ENCODE results near the gene ASB8.
A peak's percentile ranks its signal among the peaks of the same experiment; 100 is the strongest.
"Not testable (repeated sequence)": the region's sequence is repeated elsewhere in the genome, so short reads cannot be mapped to it uniquely, and the experiment has no call there.

The ASB8 gene

DNA sequence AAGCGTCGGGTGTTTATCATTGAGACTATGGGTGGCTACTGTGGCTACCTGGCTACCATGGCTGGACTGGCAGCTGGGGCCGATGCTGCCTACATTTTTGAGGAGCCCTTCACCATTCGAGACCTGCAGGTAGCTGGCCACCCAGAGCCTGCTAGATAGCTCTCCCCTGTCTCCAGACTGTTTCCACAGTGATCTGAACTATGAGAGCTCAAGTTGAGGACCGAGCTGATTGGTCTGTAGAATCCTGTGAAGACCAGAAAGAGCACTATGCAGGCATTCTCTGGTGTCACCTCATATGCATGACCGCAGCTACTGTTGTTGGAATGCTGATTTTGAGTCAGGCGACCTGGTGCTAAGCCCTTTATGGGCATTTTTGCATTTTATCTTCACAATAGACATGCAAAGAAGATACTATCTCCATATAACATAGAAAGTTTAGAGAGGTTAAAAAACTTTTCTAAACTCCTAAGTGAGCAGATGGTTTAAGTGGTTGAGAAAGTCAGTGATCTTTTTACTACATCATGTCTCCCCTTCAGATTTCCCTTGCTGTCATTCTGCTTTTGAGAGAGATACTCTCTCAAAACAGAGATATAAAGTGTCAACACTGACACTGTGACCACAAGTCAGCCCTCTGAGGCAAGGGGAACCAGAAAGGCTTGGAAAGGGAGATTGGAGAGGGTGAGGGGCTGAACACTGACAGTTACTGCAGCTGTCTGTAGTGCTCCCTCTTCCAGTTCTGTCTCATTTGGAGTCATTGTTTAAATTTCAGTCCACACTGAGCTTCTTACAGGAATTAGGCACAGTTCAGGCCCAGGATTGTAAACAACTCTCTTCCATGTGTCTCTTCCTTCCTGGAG, 14.3 kb downstream of the ASB8 start:
- DNase-seq (ENCODE audit: low read depth): no peak

DNA sequence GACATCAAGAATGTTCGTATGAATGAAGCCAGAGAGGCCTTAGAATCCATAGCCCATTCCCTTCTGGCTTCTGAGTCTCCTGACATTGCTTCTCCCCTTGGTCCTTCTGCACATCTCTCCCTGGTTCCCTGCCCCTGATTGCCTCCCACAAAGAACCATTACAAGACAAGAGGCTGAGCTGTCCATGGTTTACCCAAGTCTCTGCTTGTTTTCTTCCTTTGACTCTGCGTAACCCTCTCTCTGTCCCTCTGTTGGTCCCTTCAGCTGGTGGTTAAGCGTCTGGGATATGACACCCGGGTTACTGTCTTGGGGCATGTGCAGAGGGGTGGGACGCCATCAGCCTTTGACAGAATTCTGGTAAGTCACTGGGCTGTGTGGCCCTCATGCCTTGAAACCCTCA, 22.3 kb downstream of the ASB8 start:
- no peak for DNase-seq (ENCODE audit: low read depth)

DNA sequence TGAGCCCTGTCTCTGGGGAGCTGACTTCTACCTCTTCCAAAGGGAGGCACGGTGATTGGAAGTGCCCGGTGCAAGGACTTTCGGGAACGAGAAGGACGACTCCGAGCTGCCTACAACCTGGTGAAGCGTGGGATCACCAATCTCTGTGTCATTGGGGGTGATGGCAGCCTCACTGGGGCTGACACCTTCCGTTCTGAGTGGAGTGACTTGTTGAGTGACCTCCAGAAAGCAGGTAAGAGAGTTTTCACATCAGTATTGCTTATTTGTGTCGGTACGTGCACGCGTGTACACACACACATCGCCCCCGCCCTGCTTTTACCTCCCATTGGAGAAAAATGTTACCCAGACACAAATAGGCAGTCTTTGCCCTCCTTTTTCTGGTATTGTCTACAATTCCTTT, 24.5 kb downstream of the ASB8 start:
- DNase-seq (ENCODE audit: low read depth): no peak

DNA sequence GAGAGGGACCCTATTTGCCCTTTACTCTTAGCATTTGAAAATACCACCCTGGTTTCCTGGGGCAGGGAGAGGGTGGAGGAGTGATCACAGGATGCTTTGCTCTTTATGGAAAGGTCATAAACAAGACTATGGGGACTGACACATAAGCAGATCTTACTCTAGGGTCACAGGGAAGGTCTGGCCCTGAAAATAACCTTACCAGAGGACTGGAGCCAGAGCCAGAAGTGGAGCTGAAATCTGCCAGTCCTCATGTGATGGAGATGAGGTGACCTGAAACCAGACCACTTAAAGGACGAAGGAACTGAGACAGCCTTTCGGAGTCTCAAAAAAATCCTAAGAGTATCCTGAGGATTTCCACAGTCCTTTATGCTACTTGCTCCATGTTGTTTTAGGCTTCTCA, 25.8 kb downstream of the ASB8 start:
- DNase-seq (ENCODE audit: low read depth): no peak

DNA sequence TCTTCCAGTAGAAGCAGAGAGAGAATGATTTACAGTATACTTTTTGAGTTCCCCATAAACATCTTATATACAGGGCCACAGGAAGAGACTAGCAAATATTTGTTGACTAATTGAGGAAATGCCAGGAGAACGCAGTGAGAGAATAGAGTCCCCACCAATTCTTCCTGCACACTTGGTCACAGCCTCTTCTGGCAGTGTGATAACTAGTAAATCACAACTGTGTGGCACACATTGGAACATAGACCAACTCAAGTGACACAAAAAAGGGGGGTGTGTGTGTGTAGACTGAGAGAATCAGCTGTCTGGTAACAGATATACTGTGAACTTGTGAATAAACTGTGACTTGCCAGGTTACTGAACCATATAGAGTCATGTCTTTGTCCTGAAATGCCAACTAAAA, 27.9 kb downstream of the ASB8 start:
- DNase-seq (ENCODE audit: low read depth): no peak

DNA sequence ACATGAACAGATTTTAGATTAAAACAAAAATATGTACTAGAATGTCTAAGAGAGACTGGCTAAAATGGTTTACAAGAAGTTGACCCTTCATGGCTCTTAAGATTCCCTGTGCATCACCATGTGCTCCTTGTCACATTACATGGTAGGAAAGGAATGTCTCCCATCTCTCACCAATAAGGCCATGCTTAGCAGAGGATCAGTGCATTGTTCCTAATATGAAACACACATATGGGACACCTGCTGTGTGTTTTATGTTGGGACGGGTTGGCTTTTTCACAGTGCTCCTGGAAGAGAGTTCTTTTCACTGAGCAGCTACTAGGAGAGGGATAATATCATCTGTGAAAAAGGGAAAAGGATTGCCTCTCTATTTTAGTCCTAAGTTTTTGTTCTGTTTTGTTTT, 28.5 kb downstream of the ASB8 start:
- no peak for DNase-seq (ENCODE audit: low read depth)

DNA sequence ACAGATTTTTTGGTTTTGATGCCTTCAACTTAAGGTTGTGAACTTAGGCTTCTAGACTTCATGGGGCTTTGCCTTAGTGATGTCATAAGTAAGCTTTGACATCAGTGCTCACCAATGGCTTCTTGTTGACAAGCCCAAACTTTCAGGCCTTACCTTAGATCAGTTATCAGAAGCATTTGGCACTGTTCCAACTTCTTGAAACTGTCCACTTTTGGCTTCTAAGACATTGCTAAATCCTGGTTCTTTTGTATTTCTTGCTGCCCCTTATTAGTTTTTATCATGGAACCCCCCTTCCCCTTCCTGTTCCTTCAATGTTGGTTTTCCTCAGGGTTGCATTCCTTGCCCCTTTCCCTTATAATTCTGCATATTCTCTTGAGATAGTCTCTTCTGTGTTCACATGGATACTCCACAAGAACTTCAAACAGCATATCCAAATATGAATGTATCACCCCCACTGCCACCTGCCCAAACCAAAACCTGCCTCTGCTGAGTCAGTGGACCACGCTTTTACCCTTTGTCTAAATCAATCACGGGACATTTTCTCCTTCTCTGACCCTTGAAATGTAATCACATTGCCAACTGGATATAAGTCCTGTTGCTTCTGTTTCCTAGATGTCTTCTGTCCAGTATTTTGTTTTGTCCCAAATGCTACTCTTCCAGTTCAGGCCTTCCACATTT, 30.2 kb downstream of the ASB8 start:
- DNase-seq (ENCODE audit: low read depth): no peak

DNA sequence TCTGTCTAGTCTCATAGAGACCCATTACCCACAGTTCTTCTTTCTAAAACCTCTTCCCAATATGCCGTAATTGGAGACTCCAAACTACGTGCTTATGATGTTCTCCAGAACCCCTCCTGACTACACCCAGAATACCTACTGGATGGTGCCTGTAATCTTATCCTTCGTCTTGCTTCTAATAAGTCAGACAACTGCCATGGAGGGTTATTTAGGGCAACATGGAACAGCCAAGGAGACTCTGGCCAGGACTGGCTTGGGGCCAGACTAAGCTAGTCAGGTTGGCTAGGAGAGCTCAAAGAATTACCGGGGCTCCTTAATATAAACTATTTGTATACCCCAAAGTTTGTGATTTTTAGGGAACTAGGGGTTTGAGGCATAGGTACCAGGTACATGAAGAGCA, 31.3 kb downstream of the ASB8 start:
- no peak for DNase-seq (ENCODE audit: low read depth)

DNA sequence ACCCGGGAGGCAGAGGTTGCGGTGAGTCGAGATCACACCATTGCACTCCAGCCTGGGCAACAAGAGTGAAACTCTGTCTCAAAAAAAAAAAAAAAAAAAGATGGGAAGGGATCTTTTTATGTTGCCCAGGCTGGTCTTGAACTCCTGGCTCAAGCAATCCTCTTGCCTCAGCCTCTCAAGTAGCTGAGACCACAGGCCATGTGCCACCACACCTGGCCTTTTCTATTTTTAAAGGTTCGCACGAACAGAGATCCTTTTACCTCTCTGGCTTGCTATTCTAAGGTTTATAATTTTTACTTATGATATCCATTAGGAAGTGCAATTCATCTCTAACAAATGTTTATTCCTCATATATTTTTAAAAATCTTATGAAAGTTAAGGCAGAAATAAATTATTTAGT, 31.8 kb downstream of the ASB8 start:
- DNase-seq (ENCODE audit: low read depth): not testable (repeated sequence)

DNA sequence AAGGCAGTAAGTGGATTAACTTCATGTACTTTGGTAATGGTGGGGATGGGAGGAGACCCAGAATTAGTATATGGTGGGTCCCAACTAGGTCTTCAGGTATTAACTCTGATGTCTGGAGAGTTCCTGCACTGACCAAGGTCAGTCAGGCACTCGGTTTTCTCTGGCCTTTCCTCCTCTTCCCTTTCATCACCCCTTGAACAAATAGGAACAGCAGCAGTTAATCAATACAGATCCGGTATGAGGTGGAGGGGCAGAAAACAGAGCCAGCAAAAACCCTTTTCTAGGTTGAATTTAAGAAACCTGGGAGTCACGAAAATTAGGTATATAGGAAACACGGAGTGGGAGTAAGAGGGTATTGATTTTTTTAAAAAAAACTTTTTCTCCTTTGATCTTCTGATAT, 34.1 kb downstream of the ASB8 start:
- no peak for DNase-seq (ENCODE audit: low read depth)

DNA sequence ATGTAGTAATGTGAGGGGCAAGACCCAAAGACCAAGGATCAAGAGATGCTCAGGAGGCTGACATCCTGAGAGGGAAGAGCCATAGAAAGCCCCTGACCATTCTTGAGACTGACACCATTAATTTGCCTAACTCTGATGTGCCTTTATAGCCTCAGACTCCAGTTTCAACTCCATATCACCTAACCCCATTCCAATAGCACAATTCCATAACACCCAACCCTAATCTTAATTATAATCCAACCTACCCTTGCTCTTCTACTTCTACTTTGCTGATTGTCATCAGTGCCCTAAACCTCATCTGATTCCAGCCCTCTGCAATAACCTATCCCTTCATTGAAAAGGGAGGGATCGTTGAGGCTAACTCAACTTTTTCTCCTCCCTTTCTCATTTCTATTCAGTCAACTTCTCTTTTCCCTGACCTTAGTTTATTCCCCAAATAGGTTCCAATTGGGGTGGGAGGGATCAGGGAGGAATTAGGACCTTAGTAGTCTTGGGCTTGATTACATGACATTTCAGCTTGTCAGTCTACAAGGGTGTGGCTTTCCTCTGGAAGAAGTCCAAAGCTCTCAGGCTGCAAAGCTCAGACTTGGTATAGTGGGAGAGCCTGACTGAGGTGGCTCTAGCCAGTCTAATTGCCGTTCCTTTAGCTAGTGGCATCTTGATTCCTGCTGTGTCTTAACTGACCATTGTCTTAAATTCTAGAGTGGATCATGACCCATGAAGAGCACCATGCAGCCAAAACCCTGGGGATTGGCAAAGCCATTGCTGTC, 35.1 kb downstream of the ASB8 start:
- no peak for DNase-seq (ENCODE audit: low read depth)

DNA sequence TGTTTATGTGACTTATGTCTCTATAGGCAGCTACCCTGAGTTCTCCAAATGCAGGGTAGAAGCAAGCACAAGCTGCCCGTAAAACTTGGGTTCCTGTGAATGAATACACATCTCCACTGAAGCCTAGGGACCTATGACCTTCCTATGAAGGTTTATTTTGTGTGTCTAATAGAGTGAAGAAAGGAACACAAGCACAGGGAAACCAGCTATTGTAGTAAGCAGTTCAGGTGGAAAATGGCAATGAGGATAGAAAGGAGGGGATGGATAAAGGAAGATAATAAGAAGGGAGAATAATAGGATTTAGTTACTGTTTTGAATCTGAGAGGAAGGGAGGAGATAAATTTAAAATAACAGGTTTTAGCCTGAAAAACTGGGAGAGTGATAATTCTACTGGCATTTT, 35.8 kb downstream of the ASB8 start:
- no peak for DNase-seq (ENCODE audit: low read depth)

DNA sequence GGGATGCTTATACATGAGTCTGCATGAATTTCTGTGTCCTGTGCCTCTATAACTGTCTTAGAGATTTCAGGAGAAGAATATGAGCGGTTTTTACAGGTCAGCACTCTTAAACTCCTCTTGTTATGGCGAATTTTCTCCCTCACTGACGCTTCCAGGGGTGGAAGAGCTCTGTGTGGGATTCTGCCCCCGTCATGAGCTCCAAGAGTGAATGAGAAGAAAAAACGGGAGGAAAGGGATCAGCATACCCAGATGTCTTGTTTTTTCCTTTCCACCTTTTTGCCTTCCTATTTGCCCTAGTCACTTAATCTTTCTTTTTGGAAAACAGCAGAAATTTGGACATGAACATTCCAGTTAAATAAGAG, 37.5 kb downstream of the ASB8 start:
- no peak for DNase-seq (ENCODE audit: low read depth)

DNA sequence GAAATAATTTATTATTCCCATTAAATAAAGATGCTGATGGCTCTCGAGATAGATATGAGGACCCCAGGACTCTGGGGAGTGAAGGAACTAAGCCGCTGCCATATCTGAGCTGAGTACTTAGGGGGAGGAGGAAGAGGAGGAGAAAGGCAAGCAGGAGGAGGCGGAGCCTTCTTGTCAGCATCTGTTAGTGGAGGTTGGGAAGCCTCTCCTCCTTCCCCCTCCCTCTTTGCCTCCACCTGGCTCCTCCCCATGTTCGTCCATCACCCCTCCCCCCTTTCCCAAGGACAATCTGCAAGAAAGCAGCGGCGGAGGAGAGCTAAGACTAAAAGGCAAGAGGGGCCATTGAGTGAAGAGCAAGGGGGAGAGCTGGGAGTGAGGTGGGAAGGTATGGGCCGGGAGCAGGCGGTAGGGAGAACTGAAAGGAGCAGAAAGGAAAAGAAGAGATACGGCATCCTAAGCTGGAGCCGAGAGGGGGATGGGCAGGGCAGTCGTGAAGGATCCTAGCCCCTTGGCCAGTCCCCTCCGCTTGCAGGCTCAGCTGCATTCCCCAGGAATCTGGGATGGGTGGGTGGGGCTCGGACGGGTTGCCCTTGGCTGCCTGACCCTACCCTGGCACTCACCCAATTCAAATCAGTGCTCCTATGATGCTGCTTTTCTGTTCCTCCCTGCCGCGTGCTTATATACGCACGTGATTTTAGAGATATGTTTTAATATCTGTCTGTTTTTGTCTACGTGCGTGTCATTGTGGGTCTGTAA, 38.1 kb downstream of the ASB8 start, which contains the start of gene PFKM:
Gene PFKM (plus strand): TSS at position 287 of the 756 bp plus-strand sequence. CDS start 3,411 bp downstream, outside the sequence.
- DNase-seq (ENCODE audit: low read depth): peak; percentile 50

DNA sequence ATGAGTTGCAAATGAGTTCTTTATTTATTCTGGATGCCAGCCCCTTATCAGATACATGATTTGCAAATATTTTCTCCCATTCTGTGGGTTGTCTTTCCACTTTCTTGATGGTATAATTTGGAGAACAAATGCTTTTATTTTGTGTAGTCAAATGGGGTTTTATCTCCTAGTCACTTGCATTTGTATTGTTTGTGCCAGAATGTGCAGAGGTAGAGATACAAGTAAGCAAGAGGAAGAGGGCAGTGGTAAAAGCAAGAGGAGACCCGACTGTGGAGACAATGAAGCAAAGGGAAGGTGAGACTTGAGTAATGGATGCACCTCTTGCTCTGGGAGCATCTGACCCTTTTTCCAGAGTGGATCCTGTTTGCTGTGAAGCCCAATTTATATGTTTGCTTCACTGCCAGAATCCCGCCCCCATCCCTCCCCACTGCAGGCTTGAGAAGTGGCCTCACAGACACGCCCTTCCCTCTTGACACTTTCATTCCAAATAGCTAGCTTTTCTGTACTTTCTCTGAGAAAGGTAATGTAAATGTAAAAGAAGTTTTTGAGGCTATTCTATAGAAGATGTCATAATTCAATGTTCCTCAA, 38.9 kb downstream of the ASB8 start:
- DNase-seq (ENCODE audit: low read depth): no peak

DNA sequence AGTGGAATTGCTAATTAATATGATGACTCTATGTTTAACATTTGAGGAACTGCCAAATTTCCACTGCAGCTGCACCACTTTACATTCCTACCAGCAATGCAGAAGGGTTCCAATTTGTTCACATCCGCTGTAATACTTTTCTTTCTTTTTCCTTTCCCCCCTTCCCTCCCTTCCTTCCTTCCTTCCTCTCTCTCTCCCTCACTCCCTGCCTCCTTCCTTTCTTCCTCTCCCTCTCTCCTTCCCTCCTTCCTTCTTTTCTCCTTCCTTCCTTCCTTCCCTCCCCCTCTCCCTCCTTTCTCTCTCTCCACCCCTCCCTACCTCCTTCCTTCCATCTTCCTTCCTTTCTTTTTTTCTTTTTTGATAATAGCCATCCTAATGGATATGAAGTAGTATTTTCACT, 41.4 kb downstream of the ASB8 start:
- no peak for DNase-seq (ENCODE audit: low read depth)

DNA sequence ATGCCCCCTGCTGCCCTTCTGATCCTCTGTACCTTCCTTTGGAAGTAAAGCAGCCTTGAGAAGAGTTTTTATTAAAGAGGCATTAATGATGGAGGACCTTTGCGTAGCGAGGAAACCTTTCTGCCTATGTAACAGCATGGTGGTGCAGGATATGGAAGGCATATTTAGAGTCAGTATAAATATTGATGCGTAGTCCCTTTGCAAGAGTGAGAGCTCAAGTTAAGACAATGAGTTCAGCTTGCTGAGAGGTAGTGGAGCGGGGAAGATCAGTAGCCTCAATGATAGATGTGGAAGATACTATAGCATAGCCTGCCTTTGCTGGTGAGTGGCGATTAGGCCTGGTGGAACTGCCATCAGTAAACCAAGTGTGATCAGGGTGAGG, 46.0 kb downstream of the ASB8 start:
- DNase-seq (ENCODE audit: low read depth): not testable (repeated sequence)

DNA sequence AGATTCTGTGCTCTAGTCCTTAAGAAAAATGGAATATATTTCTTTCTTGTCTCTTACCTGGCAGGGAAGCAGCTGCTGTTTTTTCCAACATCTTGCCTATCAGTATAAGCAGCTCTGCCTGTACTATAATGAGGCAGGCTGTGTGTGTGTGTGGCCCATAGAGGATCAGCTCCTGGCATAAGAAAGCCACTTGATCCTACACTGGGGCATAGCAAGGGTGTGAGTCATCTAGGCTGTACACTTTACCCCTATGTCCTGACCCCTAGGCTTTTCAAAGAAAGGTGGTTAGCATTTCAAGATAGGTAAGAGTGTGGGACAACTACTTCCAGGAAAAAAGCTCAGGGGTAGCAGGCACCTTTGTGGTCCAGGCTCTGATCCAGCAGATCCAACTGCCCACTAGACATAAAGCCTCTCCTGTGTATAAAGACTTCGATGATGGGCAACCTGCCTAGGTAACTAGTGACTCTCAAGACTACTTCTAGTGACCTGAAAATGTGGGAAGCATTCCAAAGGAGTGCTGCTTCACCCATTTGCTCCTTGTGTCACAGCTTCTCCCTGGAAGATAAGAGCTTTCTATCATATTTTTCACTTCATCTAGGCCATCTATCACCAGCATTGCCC, 46.5 kb downstream of the ASB8 start:
- DNase-seq (ENCODE audit: low read depth): no peak

DNA sequence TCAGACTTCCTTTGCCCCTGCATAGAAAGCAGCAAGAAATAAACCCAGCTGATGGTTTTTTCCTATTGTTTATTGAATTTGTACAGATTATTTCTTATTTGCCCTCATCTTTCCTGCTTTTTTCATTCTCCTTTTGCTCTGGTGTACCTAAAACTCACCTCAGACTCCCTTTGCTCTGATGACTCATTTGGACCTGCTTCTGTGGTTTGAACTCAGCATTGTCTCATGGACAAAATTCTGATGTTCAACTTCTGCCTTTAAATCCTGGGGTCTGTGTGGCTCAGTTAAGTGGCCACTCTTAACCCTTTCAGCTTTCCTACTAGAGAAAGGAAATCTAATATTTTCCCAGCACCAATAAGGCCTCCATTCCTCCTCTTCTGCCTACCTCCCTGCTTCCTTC, 47.9 kb downstream of the ASB8 start:
- DNase-seq (ENCODE audit: low read depth): no peak

DNA sequence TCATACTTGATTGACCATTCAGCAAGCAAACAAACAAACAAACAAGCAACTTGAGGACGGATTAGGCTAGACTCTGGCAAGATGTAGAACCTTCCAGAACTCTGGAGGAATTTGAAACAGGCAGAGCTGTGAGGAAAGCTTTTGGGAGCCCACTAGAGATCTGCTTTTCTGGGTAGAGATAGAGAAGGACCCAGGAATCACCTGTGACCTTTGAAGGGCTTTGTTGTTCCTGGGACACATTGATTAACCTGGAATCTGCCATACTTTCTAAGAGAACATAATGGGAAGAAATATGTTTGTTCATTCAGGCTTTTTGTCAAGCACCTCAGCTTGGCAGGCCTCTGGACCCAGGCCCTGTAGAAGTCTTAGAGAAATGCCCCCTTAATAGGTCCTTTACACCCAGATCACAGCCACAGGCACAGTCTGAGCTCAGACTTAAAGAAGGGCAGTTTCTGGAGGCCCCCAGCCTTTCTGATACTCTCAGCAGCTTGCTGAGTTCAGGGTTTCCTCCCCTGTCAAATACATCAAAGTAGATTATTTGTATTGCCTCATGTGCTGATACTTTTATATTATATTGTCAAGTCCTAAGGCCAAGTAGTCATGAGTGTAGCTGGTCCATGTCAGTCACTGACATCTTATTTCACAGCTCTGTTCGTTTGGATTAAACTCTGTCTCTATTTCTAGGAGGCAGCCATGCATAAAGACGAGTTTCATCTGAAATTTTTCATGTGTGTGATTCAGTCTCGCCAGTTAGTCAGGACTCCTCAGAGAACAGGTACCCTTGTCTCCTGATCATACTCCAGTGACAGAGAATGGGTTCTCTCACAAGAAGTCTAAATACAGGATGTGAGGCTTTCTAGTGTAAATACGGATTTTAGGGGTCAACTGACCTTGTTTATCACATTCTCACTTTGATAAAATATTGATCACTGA, 50.4 kb downstream of the ASB8 start:
- no peak for DNase-seq (ENCODE audit: low read depth)

Data from T follicular helper cell (primary cell).